MM.1S (cell line): ENCODE data around the gene CEP85L.

Source experiments
- DNase-seq: peaks from one replicate; pipeline ENCODE4 v3.0.0-alpha.2; 2015
- H2AFZ ChIP-seq: fragments of 300-600 bp; sonication (generic); 2 replicates; pipeline ENCODE4 v1.6.0; 2016; ENCODE audit warnings: antibody characterized with exemption, low read length
- H3F3A ChIP-seq: fragments of 300-600 bp; sonication (generic); 2 replicates; pipeline ENCODE4 v1.6.1; 2016; ENCODE audit warnings: mild to moderate bottlenecking, antibody characterized with exemption, low read length, moderate library complexity, mixed read lengths; ENCODE audit not compliant: insufficient read depth
- H3K27ac ChIP-seq: fragments of 300-600 bp; sonication (generic); 2 replicates; pipeline ENCODE4 v1.5.1; 2016; ENCODE audit warnings: mild to moderate bottlenecking, low read length
- H3K27me3 ChIP-seq: fragments of 300-600 bp; sonication (generic); replicated peaks from 2 replicates; pipeline ENCODE4 v1.6.0; 2016; ENCODE audit warnings: low read length; ENCODE audit not compliant: insufficient read depth
- H3K36me3 ChIP-seq: fragments of 300-600 bp; sonication (generic); replicated peaks from 2 replicates; pipeline ENCODE4 v1.6.1; 2016; ENCODE audit warnings: mild to moderate bottlenecking, low read length, mixed read lengths; ENCODE audit not compliant: insufficient read depth
- H3K4me1 ChIP-seq: fragments of 300-600 bp; sonication (generic); 2 replicates; pipeline ENCODE4 v1.6.1; 2016; ENCODE audit warnings: low read length, mixed read lengths
- H3K4me2 ChIP-seq: fragments of 300-600 bp; sonication (generic); 2 replicates; pipeline ENCODE4 v1.6.0; 2016; ENCODE audit warnings: low read depth, low read length
- H3K4me3 ChIP-seq: fragments of 300-600 bp; sonication (generic); 2 replicates; pipeline ENCODE4 v1.5.1; 2016; ENCODE audit warnings: low read length, mixed read lengths
- H3K79me2 ChIP-seq: fragments of 300-600 bp; sonication (generic); 2 replicates; pipeline ENCODE4 v1.6.1; 2016; ENCODE audit warnings: mixed run types, low read length, mixed read lengths
- H3K9ac ChIP-seq: fragments of 300-600 bp; sonication (generic); 2 replicates; pipeline ENCODE4 v1.6.1; 2016; ENCODE audit warnings: low read length, mixed read lengths
- H3K9me2 ChIP-seq: fragments of 300-600 bp; sonication (generic); replicated peaks from 2 replicates; pipeline ENCODE4 v1.6.1; 2016; ENCODE audit warnings: mild to moderate bottlenecking, low read length, mixed read lengths; ENCODE audit not compliant: insufficient read depth
- H3K9me3 ChIP-seq: fragments of 300-600 bp; sonication (generic); replicated peaks from 2 replicates; pipeline ENCODE4 v1.6.1; 2016; ENCODE audit warnings: mild to moderate bottlenecking, low read length, mixed read lengths; ENCODE audit not compliant: insufficient read depth
- H4K20me1 ChIP-seq: fragments of 300-600 bp; sonication (generic); 2 replicates; pipeline ENCODE4 v1.6.1; 2016; ENCODE audit warnings: mild to moderate bottlenecking, low read length, moderate library complexity, mixed read lengths; ENCODE audit not compliant: insufficient read depth
- EZH2 ChIP-seq: fragments of 300-600 bp; sonication (generic); optimal IDR thresholded peaks from 2 replicates; pipeline ENCODE3; 2017; ENCODE audit warnings: low read depth, mild to moderate bottlenecking, antibody characterized with exemption, low read length, mixed read lengths
- EZH2phosphoT487 ChIP-seq: fragments of 300-600 bp; sonication (generic); IDR thresholded peaks from 2 replicates; pipeline ENCODE4 v1.6.1; 2018; ENCODE audit warnings: antibody characterized with exemption, low read length
- TF ChIP-seq, protein P1 (sequence below): fragments of 300-600 bp; sonication (generic); IDR thresholded peaks from 2 replicates; pipeline ENCODE4 v1.5.1; 2016; ENCODE audit warnings: antibody characterized with exemption, low read length, mixed read lengths

The CEP85L gene

DNA sequence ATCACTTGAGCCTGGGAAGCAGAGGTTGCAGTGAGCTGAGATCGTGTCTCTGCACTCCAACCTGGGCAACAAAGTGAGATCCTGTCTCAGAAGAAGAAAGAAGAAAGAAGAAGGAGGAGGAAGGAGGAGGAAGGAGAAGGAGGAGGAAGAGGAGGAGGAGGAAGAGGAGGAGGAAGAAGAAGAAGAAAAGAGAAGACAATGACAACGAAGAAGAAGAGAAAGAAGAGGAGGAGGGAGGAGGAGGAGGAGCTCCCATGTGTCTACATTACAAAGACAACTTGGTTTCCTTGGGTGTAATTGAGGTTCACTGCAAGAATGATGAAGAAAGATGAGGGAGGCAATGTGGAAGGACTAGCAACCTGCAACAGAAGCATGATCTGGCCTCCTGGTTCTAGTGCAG is 21.3 kb upstream of the CEP85L start:
- Histone ChIP-seq H3K4me3 (no peak overlapping the region), H4K20me1 (no peaks in the 10 kb centered on the region), H3K4me1 (no peaks in the 10 kb centered on the region), H3K27ac (no peak overlapping the region), H3F3A (no peaks in the 10 kb centered on the region), H3K9me2 (no peaks in the 10 kb centered on the region), H3K36me3 (no peaks in the 10 kb centered on the region), H3K27me3 (no peaks in the 10 kb centered on the region), H3K9me3 (no peaks in the 10 kb centered on the region), H3K9ac (no peak overlapping the region), H2AFZ (no peak overlapping the region), H3K79me2 (no peaks in the 10 kb centered on the region), H3K4me2 (no peak overlapping the region)
- no peak for DNase-seq
- TF ChIP-seq EZH2phosphoT487 (no peak), EZH2 (no peak)
- TF ChIP-seq, protein P1, sequence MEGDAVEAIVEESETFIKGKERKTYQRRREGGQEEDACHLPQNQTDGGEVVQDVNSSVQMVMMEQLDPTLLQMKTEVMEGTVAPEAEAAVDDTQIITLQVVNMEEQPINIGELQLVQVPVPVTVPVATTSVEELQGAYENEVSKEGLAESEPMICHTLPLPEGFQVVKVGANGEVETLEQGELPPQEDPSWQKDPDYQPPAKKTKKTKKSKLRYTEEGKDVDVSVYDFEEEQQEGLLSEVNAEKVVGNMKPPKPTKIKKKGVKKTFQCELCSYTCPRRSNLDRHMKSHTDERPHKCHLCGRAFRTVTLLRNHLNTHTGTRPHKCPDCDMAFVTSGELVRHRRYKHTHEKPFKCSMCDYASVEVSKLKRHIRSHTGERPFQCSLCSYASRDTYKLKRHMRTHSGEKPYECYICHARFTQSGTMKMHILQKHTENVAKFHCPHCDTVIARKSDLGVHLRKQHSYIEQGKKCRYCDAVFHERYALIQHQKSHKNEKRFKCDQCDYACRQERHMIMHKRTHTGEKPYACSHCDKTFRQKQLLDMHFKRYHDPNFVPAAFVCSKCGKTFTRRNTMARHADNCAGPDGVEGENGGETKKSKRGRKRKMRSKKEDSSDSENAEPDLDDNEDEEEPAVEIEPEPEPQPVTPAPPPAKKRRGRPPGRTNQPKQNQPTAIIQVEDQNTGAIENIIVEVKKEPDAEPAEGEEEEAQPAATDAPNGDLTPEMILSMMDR = no peak

DNA sequence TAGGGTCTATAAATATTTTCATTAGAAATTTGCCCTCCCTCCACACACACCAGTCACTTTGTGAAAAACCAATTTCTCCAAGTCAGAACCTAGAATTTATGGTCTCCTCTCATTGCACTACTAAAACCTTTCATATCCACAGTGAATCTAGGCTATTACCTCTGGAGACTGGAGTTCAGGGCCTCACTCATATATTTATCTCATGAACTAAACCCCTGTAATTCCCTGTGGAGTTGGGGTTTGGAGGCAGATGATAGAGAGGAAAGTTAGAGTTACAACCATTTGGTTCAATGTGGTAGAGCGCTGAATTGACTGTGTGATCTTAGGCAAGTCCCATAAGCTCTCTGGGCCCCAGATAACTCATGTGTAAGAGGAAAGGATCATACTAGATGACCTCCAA is 18.2 kb upstream of the CEP85L start:
- no peaks in the 10 kb centered on the region for H3K9me3 ChIP-seq
- DNase-seq = no peak
- H3K36me3 ChIP-seq = no peaks in the 10 kb centered on the region
- no peak overlapping the region for H2AFZ ChIP-seq
- no peaks in the 10 kb centered on the region for H3K79me2 ChIP-seq
- H3K27me3 ChIP-seq = no peaks in the 10 kb centered on the region
- H3K4me3 ChIP-seq = no peak overlapping the region
- TF ChIP-seq, protein P1 = no peak
- TF ChIP-seq EZH2phosphoT487 = no peak
- no peak for TF ChIP-seq EZH2
- no peaks in the 10 kb centered on the region for H3K4me1 ChIP-seq
- H3K9ac ChIP-seq = no peak overlapping the region
- no peaks in the 10 kb centered on the region for H3K9me2 ChIP-seq
- H3K4me2 ChIP-seq = no peak overlapping the region
- no peaks in the 10 kb centered on the region for H4K20me1 ChIP-seq
- no peak overlapping the region for H3K27ac ChIP-seq
- H3F3A ChIP-seq = no peaks in the 10 kb centered on the region

DNA sequence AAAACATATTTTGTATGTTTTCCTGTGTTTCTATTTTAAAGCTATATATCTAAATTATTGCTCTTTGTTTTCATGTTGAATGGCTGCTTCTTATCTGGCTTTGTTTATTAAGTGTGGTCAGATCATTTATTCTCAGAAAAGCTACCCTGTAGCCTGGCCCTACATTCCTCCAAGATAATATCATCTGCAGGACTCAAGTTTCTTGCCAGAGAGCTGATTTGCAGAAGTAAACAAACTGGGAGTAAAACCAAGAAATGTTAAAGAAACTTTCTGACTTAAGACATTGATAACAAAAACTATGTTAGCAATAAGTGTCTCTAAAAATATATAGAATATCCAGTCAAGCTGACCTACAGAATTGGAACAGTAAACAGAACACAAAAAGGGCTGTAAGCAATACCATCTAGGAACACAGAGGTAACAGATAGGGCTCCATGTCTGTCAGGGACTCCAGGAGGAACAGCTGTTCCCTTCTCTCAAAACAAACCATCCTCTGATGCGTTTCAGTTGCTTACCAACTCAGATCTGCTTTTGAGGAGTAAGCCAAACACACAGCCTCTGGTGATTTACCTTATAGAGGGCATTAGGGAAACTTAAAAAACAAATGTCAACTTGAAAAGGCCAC is 17.5 kb upstream of the CEP85L start:
- TF ChIP-seq, protein P1 = no peak
- no peak for TF ChIP-seq EZH2phosphoT487
- no peak for TF ChIP-seq EZH2
- no peak overlapping the region for H2AFZ ChIP-seq
- H3K27me3 ChIP-seq = no peaks in the 10 kb centered on the region
- no peaks in the 10 kb centered on the region for H3F3A ChIP-seq
- no peak overlapping the region for H3K4me3 ChIP-seq
- 0 out of 2 replicates have a peak, but pooled peaks cover 2% of the 10 kb centered on the region for H3K4me1 ChIP-seq
- no peak overlapping the region for H3K4me2 ChIP-seq
- H3K36me3 ChIP-seq = no peaks in the 10 kb centered on the region
- no peaks in the 10 kb centered on the region for H3K79me2 ChIP-seq
- no peaks in the 10 kb centered on the region for H3K9me2 ChIP-seq
- no peaks in the 10 kb centered on the region for H3K9me3 ChIP-seq
- no peaks in the 10 kb centered on the region for H4K20me1 ChIP-seq
- H3K9ac ChIP-seq = no peak overlapping the region
- H3K27ac ChIP-seq = no peak overlapping the region
- DNase-seq = no peak
